Fibroblast of villous mesenchyme (primary cell): ENCODE data around the gene NUBP2. TPM values are rescaled to one million over a fixed set of nuclear protein-coding genes. Genes with fewer than 3 reads are reported as not detected.

ENCODE experiments used
- DNase-seq: peaks from one replicate; pipeline ENCODE4 v3.0.0-alpha.2; 2010; ENCODE audit warnings: low read depth
- H3K4me3 ChIP-seq: 2 replicates; pipeline ENCODE4 v1.5.1; 2011; ENCODE audit warnings: low read depth, mild to moderate bottlenecking, low read length
- total RNA-seq: library from RNA; depleted of rRNA; stranded (reverse); fragments of >200 nt; gene quantifications from 2 replicates; pipeline ENCODE4 v1.2.3, GENCODE V29; 2012
- TF ChIP-seq, protein P1 (sequence below): IDR thresholded peaks from 2 replicates; pipeline ENCODE4 v1.5.1; 2012; ENCODE audit warnings: low read depth, mild to moderate bottlenecking, low read length; ENCODE audit not compliant: insufficient read depth

The NUBP2 gene
- total RNA-seq, 1 donor, result 54.8 TPM

DNA sequence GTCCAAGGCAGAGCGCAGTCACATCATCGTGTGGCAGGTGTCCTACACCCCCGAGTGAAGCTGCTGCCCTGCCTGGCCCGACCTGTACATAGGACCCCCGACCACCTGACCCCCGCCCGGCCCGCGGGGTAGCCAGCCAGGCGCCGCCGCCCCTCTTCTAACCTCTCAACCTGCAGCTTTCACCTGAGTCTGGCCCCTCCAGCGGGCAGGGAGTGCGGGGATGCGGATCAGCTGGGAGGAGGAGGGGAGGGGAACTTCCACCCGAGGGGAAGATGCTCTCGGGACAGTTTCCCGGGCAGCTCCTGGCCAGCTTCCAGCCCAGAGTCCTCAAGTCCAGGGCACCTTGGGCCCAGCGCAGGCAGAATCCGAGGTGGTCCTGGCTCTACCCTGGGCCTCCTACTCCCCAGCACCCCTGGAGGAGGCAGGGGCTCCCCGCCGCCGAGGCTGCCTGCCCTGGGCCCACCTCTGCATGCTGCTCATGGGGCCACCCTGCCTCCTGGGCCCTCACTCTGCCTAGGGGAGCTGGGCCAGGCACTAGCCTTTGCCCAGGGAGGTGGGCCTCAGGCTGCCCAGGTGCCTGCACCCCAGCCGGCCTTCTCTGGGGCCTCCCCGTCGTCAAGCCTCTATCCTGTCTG, 13.9 kb upstream of the NUBP2 start:
- TF ChIP-seq, protein P1, sequence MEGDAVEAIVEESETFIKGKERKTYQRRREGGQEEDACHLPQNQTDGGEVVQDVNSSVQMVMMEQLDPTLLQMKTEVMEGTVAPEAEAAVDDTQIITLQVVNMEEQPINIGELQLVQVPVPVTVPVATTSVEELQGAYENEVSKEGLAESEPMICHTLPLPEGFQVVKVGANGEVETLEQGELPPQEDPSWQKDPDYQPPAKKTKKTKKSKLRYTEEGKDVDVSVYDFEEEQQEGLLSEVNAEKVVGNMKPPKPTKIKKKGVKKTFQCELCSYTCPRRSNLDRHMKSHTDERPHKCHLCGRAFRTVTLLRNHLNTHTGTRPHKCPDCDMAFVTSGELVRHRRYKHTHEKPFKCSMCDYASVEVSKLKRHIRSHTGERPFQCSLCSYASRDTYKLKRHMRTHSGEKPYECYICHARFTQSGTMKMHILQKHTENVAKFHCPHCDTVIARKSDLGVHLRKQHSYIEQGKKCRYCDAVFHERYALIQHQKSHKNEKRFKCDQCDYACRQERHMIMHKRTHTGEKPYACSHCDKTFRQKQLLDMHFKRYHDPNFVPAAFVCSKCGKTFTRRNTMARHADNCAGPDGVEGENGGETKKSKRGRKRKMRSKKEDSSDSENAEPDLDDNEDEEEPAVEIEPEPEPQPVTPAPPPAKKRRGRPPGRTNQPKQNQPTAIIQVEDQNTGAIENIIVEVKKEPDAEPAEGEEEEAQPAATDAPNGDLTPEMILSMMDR, result no peak
- DNase-seq, result no peak
- H3K4me3 ChIP-seq, result no peak overlapping the region

DNA sequence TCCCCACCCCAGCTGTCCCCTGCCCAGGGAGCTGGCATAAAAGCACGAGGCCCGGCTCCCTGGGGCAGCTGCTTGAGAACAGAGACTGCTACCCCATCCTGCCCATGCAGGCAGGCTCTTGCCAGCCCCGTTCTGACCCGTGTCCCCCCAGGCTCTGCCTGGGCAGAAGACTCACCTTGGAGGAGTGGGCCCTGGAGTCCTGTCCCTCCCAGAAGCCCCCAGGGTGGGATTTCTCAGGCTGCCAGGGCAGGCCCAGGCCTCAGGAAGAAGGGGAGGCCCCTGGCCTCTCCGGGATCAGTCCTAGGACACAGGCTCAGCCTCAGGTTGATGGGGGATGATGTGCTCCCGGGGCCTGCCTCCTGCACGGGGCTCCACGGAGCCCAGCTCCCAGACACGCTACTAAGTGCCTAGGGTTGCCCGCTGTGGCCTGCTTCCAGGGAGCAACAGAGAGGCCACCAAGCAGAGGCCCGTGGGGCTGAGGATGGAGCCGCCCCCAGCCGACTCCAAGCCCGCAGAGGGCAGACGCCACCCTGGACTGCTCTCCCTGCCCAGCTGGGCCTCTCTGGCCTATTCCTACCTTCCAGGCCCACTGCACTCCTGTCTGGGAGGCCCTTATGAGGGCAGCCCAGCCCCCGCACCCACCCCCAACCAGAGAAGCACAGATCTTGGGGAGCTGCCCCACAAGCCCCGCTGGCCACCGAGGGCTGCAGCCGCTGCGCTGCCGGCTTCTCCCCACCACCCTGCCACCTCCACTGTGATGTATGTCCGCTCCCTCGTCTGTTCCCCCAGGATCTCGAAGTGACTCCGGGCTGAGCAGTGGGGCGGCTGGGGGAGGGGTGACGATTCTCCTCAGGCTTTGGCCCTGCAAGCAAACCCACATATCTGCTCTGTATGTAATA, 13.1 kb upstream of the NUBP2 start:
- TF ChIP-seq, protein P1, result no peak
- DNase-seq, result no peak
- H3K4me3 ChIP-seq, result no peak overlapping the region

DNA sequence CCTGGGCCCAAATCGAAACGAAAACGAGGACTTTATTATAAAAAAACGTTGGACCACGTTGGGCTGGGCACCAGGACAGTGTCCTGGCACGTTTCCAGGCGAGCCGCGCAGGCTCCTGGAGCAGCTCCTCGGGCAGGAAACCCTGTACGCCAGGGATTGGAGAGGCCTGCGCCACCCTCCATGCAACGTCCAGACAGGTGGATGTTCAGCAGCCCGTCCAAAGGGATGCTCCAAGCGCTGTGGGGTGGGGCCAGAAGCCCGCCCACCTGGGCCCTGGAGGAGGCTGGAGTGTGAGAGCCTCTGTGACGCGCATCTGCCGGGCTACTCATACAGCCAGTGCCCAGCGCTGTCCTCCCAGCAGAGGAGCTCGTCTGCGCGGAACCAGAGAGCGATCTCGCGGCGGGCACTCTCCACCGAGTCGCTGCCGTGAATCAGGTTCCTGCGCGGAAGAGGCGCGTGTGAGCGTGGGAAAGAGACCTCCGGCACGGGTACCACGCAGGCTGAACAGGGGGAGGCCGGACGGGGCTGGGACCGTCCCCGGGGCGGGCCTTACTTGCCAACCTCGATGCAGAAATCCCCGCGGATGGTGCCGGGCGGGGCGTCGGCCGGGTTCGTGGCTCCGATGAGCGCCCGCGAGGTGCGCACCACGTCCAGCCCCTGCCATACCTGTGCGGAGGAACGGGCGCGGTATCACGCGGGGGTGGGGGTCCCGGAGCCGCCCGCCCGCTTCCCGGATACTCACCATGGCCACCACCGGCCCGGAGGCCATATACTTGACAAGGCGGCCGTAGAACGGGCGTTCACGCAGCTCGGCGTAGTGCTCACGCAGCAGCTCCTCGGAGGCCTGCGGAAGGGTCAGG, 12.2 kb upstream of the NUBP2 start:
- peak overlapping the region; percentile 81 for H3K4me3 ChIP-seq
- TF ChIP-seq, protein P1, result no peak
- DNase-seq, result peak; percentile 55

DNA sequence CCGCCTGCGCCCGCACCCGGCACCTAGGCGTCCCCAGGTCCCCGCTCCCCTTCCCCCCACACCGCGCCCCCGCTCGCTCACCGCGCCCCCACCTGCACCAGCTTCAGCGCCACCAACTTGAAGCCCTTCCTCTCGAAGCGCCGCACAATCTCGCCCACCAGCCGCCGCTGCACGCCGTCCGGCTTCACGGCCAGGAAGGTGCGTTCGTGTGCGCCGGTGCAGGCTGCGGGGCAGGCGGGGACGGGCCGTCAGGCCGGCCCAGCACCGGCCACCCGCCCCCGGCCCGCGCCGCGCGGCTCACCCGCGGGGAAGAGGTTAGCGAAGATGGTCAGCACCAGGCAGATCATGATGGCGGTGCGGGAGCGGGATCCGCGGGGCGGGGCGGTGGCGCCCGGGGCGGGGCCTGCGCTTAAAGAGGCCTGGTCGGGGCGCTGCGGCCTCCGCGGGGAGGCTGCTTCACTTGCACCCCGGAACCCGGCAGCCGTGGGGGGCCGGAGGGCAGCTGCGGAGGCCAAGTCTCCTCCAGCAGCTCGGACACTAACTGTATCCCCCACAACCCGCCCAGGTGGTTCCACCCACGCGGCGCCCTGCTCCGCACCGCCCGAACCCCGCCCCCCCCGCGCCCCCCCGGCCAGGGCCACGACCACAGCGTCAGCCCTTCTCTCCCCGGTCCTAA, 11.4 kb upstream of the NUBP2 start, which contains the start of gene NME3:
NME3 (minus strand) TSS at position 356 of the 676 bp plus-strand sequence; CDS start at position 347, 9 bp downstream.
- TF ChIP-seq, protein P1, result no peak
- DNase-seq, result peak; percentile 74
- peak within 1 kb of the TSS; percentile 81 for H3K4me3 ChIP-seq

DNA sequence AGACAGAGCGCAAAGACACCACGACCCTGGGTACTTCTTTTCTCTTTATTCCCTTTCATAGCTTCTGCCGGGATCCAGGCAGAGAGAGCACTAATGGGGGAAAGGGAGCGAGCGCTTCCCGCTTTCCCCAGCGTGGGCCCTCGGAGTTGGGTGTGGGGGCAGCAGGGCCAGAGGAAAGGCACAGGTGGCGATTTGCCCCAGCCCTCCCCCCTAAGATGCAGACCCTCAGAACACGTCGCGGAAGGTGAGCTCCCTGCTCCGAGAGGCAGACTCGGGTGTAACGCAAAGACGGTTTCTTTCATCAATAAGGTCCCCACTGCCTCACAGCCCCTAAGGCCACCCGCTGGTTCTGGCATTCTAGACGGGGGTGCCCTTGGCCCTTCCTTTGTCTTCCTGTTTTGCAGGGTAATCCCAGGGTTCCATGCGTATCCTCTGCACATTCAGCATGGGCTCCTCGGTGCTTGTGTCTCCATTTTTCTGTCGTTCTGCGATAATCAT, 10.8 kb upstream of the NUBP2 start:
- TF ChIP-seq, protein P1, result no peak
- peak overlapping the region; percentile 81 for H3K4me3 ChIP-seq
- no peak for DNase-seq
